ENCODE data around the gene FXYD2. TPM values are rescaled to one million over a fixed set of nuclear protein-coding genes. Genes with fewer than 3 reads are reported as not detected.

The FXYD2 gene
- total and polyA plus RNA-seq, 2 of the 13 experiments (the other 11 are each of a cell fraction or from before 2014, with no cell fraction given) = 45.9 to 106 TPM

GRCh38 chr11:117824571-117825537 lies at the start of gene FXYD2 (continued):
- TF ChIP-seq ZNF142 (CRISPR knock-in tag; IDR thresholded peaks at IDR 0.05) (peak; percentile 32; the same call in 1 of the 2 replicates), TAF15 (IDR thresholded peaks at IDR 0.05; ENCODE audit: low read depth, low read length, poor library complexity, severe bottlenecking) (no peak), U2AF1 (optimal IDR thresholded peaks at IDR 0.05; ENCODE audit: low read depth, low read length) (no peak), HNF4A (CRISPR knock-in tag; IDR thresholded peaks at IDR 0.05) (no peak), ZBTB1 (CRISPR knock-in tag; IDR thresholded peaks at IDR 0.05; ENCODE audit: borderline replicate concordance) (no peak), ONECUT2 (CRISPR knock-in tag; IDR thresholded peaks at IDR 0.05) (no peak), ZNF180 (CRISPR knock-in tag; IDR thresholded peaks at IDR 0.05; ENCODE audit: borderline replicate concordance, low read depth) (no peak), SNAI1 (CRISPR knock-in tag; IDR thresholded peaks at IDR 0.05; ENCODE audit: borderline replicate concordance) (no peak), BRD4 (CRISPR knock-in tag; IDR thresholded peaks at IDR 0.05) (peak; percentile 61; the same call in 1 of the 2 replicates), IRF9 (CRISPR knock-in tag; IDR thresholded peaks at IDR 0.05; ENCODE audit: borderline replicate concordance) (no peak), PHF20 (CRISPR knock-in tag; IDR thresholded peaks at IDR 0.05) (no peak), FOXK2 (IDR thresholded peaks at IDR 0.05) (no peak)
- TF ChIP-seq, protein P1, sequence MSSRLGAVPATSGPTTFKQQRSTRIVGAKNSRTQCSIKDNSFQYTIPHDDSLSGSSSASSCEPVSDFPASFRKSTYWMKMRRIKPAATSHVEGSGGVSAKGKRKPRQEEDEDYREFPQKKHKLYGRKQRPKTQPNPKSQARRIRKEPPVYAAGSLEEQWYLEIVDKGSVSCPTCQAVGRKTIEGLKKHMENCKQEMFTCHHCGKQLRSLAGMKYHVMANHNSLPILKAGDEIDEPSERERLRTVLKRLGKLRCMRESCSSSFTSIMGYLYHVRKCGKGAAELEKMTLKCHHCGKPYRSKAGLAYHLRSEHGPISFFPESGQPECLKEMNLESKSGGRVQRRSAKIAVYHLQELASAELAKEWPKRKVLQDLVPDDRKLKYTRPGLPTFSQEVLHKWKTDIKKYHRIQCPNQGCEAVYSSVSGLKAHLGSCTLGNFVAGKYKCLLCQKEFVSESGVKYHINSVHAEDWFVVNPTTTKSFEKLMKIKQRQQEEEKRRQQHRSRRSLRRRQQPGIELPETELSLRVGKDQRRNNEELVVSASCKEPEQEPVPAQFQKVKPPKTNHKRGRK (CRISPR knock-in tag; IDR thresholded peaks at IDR 0.05) = no peak
- TF ChIP-seq, protein P2, sequence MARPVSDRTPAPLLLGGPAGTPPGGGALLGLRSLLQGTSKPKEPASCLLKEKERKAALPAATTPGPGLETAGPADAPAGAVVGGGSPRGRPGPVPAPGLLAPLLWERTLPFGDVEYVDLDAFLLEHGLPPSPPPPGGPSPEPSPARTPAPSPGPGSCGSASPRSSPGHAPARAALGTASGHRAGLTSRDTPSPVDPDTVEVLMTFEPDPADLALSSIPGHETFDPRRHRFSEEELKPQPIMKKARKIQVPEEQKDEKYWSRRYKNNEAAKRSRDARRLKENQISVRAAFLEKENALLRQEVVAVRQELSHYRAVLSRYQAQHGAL (CRISPR knock-in tag; IDR thresholded peaks at IDR 0.05; ENCODE audit: not compliant biosample characterization) = no peak
- TF ChIP-seq, protein P3, sequence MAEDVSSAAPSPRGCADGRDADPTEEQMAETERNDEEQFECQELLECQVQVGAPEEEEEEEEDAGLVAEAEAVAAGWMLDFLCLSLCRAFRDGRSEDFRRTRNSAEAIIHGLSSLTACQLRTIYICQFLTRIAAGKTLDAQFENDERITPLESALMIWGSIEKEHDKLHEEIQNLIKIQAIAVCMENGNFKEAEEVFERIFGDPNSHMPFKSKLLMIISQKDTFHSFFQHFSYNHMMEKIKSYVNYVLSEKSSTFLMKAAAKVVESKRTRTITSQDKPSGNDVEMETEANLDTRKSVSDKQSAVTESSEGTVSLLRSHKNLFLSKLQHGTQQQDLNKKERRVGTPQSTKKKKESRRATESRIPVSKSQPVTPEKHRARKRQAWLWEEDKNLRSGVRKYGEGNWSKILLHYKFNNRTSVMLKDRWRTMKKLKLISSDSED (CRISPR knock-in tag; IDR thresholded peaks at IDR 0.05) = 0 out of 2 replicates have a peak, but pooled peaks have one; percentile 49
- TF ChIP-seq, protein P4, sequence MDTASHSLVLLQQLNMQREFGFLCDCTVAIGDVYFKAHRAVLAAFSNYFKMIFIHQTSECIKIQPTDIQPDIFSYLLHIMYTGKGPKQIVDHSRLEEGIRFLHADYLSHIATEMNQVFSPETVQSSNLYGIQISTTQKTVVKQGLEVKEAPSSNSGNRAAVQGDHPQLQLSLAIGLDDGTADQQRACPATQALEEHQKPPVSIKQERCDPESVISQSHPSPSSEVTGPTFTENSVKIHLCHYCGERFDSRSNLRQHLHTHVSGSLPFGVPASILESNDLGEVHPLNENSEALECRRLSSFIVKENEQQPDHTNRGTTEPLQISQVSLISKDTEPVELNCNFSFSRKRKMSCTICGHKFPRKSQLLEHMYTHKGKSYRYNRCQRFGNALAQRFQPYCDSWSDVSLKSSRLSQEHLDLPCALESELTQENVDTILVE (CRISPR knock-in tag; IDR thresholded peaks at IDR 0.05) = no peak

All from HepG2 (cell line).